G401.6 (cell line): Measurements from ENCODE around the gene STX11.
A peak's percentile ranks its signal among the peaks of the same experiment; 100 is the strongest.

Experiments used
- FAIRE-seq: peaks from 2 replicates; lab custom pipeline; 2012; peaks lifted over from hg19 to GRCh38; lab: Jason Lieb, UNC

Gene STX11

DNA sequence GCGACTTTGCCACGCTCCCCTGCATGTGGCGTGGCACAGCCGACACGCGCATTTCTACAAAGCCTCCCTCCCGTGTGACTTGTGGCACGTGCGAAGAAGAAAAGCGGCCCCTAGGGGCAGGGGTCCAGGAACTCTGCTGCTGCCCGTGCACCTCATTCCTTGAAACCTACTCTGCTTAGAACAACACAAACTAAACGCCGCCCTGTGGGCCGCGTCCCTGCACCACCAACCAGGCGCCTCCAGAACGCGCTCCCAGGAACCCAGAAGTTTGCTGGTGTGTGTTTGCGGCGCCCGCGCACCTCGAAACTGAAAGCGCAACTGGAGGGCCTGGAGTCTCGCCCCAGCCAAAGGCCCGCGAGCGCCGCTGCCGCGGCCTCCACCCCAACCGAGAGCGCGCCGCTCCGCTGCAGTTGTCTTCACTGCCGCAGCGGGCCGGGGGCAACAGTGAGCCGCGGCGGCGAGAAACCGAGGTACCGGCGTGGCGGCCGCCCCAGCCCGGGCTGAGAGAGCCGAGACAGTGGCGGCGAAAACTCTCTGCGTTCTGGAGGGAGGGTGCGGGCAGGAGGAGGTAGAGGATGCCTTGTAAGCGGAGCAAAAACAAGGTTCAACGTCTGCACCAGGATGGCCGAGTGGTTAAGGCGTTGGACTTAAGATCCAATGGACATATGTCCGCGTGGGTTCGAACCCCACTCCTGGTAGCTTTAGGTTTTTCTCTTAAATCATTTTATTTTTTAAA, 65.8 kb downstream of the STX11 start:
- FAIRE-seq: peak; percentile 83

DNA sequence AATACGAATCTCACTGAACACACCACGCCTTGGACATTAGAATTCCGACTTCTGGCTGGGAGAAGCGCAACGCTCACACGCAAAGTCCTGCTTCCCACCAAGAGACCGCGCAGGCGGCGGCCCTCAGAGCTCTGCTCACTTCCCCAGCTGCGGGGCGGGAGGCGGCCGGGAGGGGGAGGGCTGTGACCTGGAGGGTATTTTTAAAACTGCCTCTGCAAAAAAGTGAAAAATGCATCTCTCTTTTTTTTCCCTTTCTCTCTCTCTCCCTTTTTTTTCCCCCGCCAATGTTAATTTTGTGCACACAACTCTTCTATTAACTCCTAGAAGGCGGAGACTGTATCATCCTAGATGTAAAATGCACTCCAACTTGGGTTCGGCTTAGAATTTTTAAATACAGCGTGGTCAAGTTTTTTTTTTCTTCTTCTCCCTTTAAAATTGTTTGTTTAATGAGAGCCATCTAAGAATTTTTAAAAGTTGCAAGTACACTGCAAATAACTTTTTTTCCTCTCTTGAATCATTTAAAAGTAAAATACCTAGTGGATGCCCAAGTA, 66.4 kb downstream of the STX11 start:
- no peak for FAIRE-seq

GRCh38 chr6:144217264-144217663, 66.9 kb downstream of the STX11 start:
- no peak for FAIRE-seq

DNA sequence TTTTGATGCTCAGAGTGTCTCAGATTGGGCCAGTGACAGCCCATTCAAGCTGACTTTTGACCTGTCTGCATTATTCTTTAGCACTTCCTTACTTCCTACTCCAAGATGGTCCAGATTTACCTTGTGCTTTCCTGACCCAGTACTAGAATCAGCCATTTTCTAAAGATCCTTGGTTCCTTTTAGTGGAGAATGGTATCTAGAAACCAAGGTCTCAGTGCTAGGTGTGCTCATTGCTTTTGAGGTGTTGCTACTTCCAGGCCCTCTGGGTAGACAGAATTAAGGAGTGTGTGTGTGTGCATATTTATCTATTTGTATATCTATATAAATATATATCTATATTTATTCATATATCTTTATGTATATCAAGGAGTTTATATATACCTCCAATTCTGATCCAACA, 67.5 kb downstream of the STX11 start:
- no peak for FAIRE-seq

- FAIRE-seq: peak; percentile 82
These were observed 68.9 kb downstream of the STX11 start for GRCh38 chr6:144219056-144219685.

DNA sequence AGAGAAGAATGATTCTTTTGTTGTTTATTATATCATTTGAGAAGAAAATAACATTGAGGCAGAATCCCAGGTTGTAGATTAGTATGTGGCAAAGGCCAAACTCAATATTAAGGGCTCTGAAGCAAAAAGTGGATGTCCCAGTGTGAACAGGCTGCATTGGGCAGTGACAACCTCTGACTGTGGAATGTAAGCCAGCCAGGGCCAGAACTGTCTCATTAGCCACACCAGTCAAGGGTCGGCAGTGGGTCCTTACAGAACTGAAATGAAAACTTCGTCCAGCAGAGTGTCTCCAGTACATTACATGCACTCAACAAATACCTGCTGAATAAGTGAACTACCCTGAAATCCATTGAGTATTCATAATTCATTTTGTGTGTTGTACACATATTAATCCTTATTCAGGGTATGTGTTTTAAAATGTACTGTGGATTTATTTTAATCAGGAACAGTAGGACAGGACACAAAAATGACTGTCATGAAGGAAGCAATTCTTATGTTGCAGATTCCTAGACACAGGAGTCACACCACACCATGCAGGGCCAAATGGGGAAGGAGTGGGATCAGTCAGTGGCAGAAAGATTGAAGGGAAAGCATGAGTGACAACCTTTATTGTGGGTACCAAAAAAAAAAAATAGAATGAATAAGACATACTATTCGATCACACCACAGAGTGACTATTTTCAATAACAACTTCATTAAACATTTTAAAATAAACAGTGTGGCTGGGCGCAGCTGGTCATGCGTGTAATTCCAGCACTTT, 69.9 kb downstream of the STX11 start:
- no peak for FAIRE-seq

DNA sequence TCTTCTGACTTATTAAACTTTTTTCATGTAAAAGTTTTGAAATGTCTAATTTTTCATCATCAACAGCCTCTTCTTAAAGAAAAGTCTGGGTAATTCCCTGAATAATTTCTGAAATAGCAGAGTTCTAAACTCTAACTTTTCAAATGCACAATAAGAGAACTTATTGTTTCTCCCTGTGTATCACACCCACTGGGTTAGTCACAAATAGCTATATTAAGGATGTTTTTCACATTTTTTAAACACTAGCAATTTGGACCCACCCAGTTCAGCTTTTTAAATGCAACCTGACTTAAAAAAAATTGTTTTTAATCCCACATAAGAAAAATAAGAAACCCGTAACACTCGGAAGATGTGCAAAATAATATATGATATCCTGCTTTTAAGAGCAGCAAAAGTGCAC, 73.4 kb downstream of the STX11 start:
- no peak for FAIRE-seq

DNA sequence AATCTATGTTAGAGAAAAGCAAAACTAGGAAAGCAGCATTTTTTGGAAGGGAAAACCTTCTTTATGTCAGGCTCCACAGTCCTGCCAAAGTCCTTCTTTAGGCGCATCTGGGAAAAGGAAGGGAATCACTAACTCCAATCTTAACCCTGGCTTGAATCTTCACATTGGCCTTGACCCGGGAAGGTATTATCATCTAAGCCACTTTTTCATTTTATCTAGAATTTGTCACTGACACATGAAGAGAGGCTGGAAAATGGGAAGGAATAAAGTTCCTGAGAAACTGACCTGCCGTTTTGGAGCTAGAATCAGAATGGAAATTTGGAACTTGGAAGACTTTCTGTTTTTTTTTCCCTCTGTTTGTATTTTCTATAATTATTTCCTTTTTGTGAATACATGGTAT, 81.4 kb downstream of the STX11 start:
- FAIRE-seq: no peak

GRCh38 chr6:144232176-144232831, 82.0 kb downstream of the STX11 start:
- no peak for FAIRE-seq

DNA sequence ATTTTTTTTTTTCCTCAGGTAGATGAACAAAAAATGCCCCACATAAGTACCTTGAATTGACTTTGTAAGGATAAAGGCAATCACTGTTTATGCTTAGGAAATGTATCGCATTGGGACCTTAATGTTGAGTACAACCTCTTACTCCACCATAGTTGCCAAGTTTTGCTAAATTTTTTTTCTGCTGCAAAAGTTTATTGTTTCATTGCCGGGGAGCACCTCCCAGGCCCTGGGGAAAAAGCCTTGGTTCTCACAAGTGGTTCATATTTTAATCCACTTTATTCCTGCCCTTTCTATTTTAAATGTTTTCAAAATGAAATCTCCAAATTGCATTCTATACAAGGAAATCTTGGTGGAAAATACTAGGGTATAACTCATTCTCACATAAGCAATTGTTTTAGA, 82.5 kb downstream of the STX11 start:
- no peak for FAIRE-seq

DNA sequence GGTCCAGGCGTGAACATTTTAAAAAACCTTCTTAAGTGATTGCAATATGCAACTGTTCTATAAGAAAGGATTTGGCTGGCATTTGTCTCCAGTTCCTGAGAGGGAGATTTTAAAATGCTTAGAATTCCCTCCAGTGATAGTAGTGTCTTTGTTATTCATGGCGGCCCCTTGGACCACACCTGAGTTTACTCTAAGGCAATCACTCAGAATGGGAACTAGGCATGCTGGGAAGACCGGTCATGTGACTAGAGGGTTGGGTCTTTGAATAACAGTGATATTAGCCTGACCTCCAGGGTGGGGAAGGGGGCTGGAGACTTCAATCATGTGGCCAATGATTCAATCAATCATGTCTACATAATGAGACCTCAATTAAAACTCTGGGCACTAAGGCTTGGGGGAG, 84.1 kb downstream of the STX11 start:
- no peak for FAIRE-seq

DNA sequence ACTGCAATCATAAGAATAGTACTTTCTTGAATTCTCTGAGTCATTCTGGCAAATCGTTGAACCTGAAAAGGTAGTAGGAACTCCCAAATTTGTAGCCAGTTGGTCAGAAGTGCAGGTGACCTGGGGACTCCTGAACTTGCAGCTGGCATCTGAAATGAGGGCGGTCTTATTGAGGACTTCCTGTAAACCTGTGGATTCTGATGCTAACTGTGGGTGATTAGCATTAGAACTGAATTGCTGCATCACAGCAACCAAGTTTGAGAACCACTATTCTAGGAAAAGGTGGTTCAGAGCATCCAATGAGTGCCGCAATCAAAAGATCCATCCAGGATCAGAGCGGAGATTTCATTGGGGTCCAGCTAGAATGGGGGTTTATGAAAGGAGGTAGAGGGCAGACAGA, 84.6 kb downstream of the STX11 start:
- FAIRE-seq: no peak
